Measurements from ENCODE around the gene TMEM145.

The TMEM145 gene

GRCh38 chr19:42287017-42287826, 25.9 kb upstream of the TMEM145 start:
- ChIA-PET CTCF (interaction anchor here (0.8 to 14.2 kb wide), 4 partner anchors 8 to 41 kb away, joined by 3 to 258 read pairs (median 26); partner anchors contain the start of gene GSK3A), POLR2A (no interaction called here)
- no peak for DNase-seq (ENCODE audit: low read depth, low spot score)
- no peak for TF ChIP-seq CTCF (IDR thresholded peaks at IDR 0.05; ENCODE audit: insufficient read depth, low read length, missing control alignments)
- H3K4me3 ChIP-seq (ENCODE audit: low read depth, low read length) = no peak overlapping the region

- POLR2A ChIA-PET = no interaction called here
- no peak for TF ChIP-seq CTCF (IDR thresholded peaks at IDR 0.05; ENCODE audit: insufficient read depth, low read length, missing control alignments)
- DNase-seq (ENCODE audit: low read depth, low spot score) = no peak
- H3K4me3 ChIP-seq (ENCODE audit: low read depth, low read length) = no peak overlapping the region
- CTCF ChIA-PET = interaction anchor here (0.8 to 14.2 kb wide), 4 partner anchors 8 to 42 kb away, joined by 3 to 258 read pairs (median 26); partner anchors contain the start of gene GSK3A
Measured at GRCh38 chr19:42287827-42288107, 25.3 kb upstream of the TMEM145 start.

- POLR2A ChIA-PET = no interaction called here
- no peak for TF ChIP-seq CTCF (IDR thresholded peaks at IDR 0.05; ENCODE audit: insufficient read depth, low read length, missing control alignments)
Measured at GRCh38 chr19:42288387-42288786, 24.7 kb upstream of the TMEM145 start.

GRCh38 chr19:42288881-42289555, 24.1 kb upstream of the TMEM145 start:
- no peak for DNase-seq (ENCODE audit: low read depth, low spot score)
- POLR2A ChIA-PET = no interaction called here
- H3K4me3 ChIP-seq (ENCODE audit: low read depth, low read length) = no peak overlapping the region
- TF ChIP-seq CTCF (IDR thresholded peaks at IDR 0.05; ENCODE audit: insufficient read depth, low read length, missing control alignments) = no peak
- CTCF ChIA-PET = interaction anchor here (3.0 to 14.2 kb wide), 3 partner anchors 8 to 43 kb away, joined by 11 to 258 read pairs (median 48); partner anchors contain the start of gene GSK3A

More at GRCh38 chr19:42288387-42288786, 24.7 kb upstream of the TMEM145 start:
- no peak overlapping the region for H3K4me3 ChIP-seq (ENCODE audit: low read depth, low read length)
- CTCF ChIA-PET = interaction anchor here (1.1 to 14.2 kb wide), 3 partner anchors 8 to 42 kb away, joined by 3 to 258 read pairs (median 48); partner anchors contain the start of gene GSK3A
- no peak for DNase-seq (ENCODE audit: low read depth, low spot score)

- TF ChIP-seq CTCF (IDR thresholded peaks at IDR 0.05; ENCODE audit: insufficient read depth, low read length, missing control alignments) = no peak
- H3K4me3 ChIP-seq (ENCODE audit: low read depth, low read length) = no peak overlapping the region
- no peak for DNase-seq (ENCODE audit: low read depth, low spot score)
- POLR2A ChIA-PET = no interaction called here
- CTCF ChIA-PET = interaction anchor here (3.0 to 14.2 kb wide), 2 partner anchors 10 to 43 kb away, joined by 11 to 258 read pairs; partner anchors contain the start of gene GSK3A
Measured at GRCh38 chr19:42289556-42290041, 23.5 kb upstream of the TMEM145 start.

- POLR2A ChIA-PET = no interaction called here
- DNase-seq (ENCODE audit: low read depth, low spot score) = no peak
- CTCF ChIA-PET = interaction anchor here (3.0 to 14.2 kb wide), 2 partner anchors 11 to 44 kb away, joined by 11 to 258 read pairs; partner anchors contain the start of gene GSK3A
- no peak overlapping the region for H3K4me3 ChIP-seq (ENCODE audit: low read depth, low read length)
- no peak for TF ChIP-seq CTCF (IDR thresholded peaks at IDR 0.05; ENCODE audit: insufficient read depth, low read length, missing control alignments)
Measured at GRCh38 chr19:42290136-42290522, 23.0 kb upstream of the TMEM145 start.
